ENCODE results near the gene NPAS4. TPM values are rescaled to one million over a fixed set of nuclear protein-coding genes. Genes with fewer than 3 reads are reported as not detected.

The NPAS4 gene
- polyA plus RNA-seq, 1 donor (not counting 4 experiments of a cell fraction or from before 2014, with no cell fraction given): not detected

DNA sequence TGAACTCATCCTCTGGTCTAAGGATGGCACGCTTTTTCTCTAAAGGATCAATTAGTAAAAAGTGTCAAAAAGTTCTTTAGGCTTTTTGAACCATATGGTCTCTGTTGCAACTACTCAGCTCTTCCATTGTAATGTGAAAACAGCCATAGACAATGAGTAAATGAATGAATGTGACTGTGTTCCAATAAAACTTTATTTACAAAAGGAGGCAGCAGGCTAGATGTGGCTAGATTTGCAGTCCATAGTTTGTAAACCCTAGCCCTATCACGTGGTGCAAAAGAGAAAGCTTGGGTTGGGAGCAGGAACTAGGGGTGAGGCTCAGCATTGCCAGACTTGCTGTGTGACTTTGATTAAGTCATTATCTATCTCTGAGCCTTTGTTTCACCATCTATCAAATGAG is 5.4 kb upstream of the NPAS4 start:
- DNase-seq (ENCODE audit: low read depth, low spot score): no peak
- H4K20me1 ChIP-seq (ENCODE audit: control insufficient read depth, extremely low read depth, insufficient read depth, low read length): peaks cover 5% of the 10 kb centered on the region
- H2AFZ ChIP-seq (ENCODE audit: control insufficient read depth, low read length): no peak overlapping the region
- dilution Hi-C loops (cut with MboI; ENCODE audit: extremely low pct_ligation_motif_present, low sequenced_read_pairs): no loop called here
- TF ChIP-seq EZH2 (IDR thresholded peaks at IDR 0.05; ENCODE audit: low read length) (no peak), CTCF (optimal IDR thresholded peaks at IDR 0.05 in 1 of 3, IDR thresholded peaks at IDR 0.05 in 1 of 3, conservative IDR thresholded peaks at IDR 0.05 in 1 of 3; ENCODE audit: extremely low read depth in 1 of 3, insufficient read depth in 2 of 3, low read length in 3 of 3) (no peak)
- no peak overlapping the region for H3K4me2 ChIP-seq (ENCODE audit: control insufficient read depth, extremely low read depth, insufficient read depth, low read depth, low read length)
- peaks cover 5% of the 10 kb centered on the region for H3K4me1 ChIP-seq (ENCODE audit: control insufficient read depth, extremely low read depth, insufficient read depth, low read length)
- no peak for FAIRE-seq
- H3K27ac ChIP-seq (ENCODE audit: control insufficient read depth, insufficient read depth, low read length): no peak overlapping the region
- peaks cover 53% of the 10 kb centered on the region for H3K27me3 ChIP-seq (ENCODE audit: control insufficient read depth, extremely low read depth, insufficient read depth, low read length)
- no peaks in the 10 kb centered on the region for H3K36me3 ChIP-seq (ENCODE audit: control insufficient read depth in 2 of 2, extremely low read depth in 1 of 2, insufficient read depth in 2 of 2, low read length in 2 of 2)
- no peak overlapping the region for H3K9ac ChIP-seq (ENCODE audit: control insufficient read depth, extremely low read depth, insufficient read depth, low read length)
- H3K4me3 ChIP-seq (ENCODE audit: control insufficient read depth in 2 of 3, extremely low read depth in 1 of 3, insufficient read depth in 2 of 3, low read depth in 1 of 3, low read length in 3 of 3): no peak overlapping the region
- no peaks in the 10 kb centered on the region for H3K9me3 ChIP-seq (ENCODE audit: control insufficient read depth, low read depth, low read length)
- H3K9me1 ChIP-seq (ENCODE audit: control insufficient read depth, extremely low read depth, insufficient read depth, low read length): no peaks in the 10 kb centered on the region
- H3K79me2 ChIP-seq (ENCODE audit: control insufficient read depth, insufficient read depth, low read length): no peaks in the 10 kb centered on the region

DNA sequence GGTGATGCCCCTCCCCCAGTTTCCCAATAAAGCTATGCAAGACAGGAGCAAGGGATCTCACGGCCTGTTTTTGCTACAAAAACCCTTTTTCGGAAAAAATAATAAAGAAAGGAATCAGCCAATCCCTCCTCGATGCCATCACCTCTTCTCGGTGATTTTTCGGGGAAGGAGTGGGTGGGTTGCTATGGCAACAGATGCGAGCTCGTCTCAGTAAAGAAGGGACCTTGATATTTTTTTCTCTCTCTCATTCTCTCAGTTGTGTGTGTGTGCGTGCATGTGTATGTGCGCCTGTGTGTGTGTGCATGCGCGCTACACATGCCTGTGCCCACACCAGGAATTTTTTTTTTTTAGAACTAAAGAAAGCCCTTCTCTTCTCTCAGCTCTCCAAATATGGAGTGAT is 3.8 kb upstream of the NPAS4 start:
- Histone ChIP-seq H3K4me1 (ENCODE audit: control insufficient read depth, extremely low read depth, insufficient read depth, low read length) (peaks cover 5% of the 10 kb centered on the region), H3K27me3 (ENCODE audit: control insufficient read depth, extremely low read depth, insufficient read depth, low read length) (peaks cover 54% of the 10 kb centered on the region), H3K4me3 (ENCODE audit: control insufficient read depth in 2 of 3, extremely low read depth in 1 of 3, insufficient read depth in 2 of 3, low read depth in 1 of 3, low read length in 3 of 3) (no peak overlapping the region), H2AFZ (ENCODE audit: control insufficient read depth, low read length) (no peak overlapping the region), H3K4me2 (ENCODE audit: control insufficient read depth, extremely low read depth, insufficient read depth, low read depth, low read length) (no peak overlapping the region), H3K27ac (ENCODE audit: control insufficient read depth, insufficient read depth, low read length) (no peak overlapping the region), H3K79me2 (ENCODE audit: control insufficient read depth, insufficient read depth, low read length) (no peaks in the 10 kb centered on the region), H3K36me3 (ENCODE audit: control insufficient read depth in 2 of 2, extremely low read depth in 1 of 2, insufficient read depth in 2 of 2, low read length in 2 of 2) (no peaks in the 10 kb centered on the region), H3K9me1 (ENCODE audit: control insufficient read depth, extremely low read depth, insufficient read depth, low read length) (no peaks in the 10 kb centered on the region), H4K20me1 (ENCODE audit: control insufficient read depth, extremely low read depth, insufficient read depth, low read length) (peaks cover 11% of the 10 kb centered on the region), H3K9me3 (ENCODE audit: control insufficient read depth, low read depth, low read length) (no peaks in the 10 kb centered on the region), H3K9ac (ENCODE audit: control insufficient read depth, extremely low read depth, insufficient read depth, low read length) (no peak overlapping the region)
- TF ChIP-seq CTCF (optimal IDR thresholded peaks at IDR 0.05 in 1 of 3, IDR thresholded peaks at IDR 0.05 in 1 of 3, conservative IDR thresholded peaks at IDR 0.05 in 1 of 3; ENCODE audit: extremely low read depth in 1 of 3, insufficient read depth in 2 of 3, low read length in 3 of 3): no peak
- TF ChIP-seq EZH2 (IDR thresholded peaks at IDR 0.05; ENCODE audit: low read length): no peak
- FAIRE-seq: no peak
- dilution Hi-C loops (cut with MboI; ENCODE audit: extremely low pct_ligation_motif_present, low sequenced_read_pairs): no loop called here
- DNase-seq (ENCODE audit: low read depth, low spot score): no peak
